ENCODE results near the gene MT1M.

GRCh38 chr16:56610609-56611111, 21.8 kb upstream of the MT1M start:
- TF ChIP-seq CTCF (IDR thresholded peaks at IDR 0.05 in 4 of 5, conservative IDR thresholded peaks at IDR 0.05 in 1 of 5), result no peak
- no peak for TF ChIP-seq POLR2A (IDR thresholded peaks at IDR 0.05)

Data from gastrocnemius medialis (tissue), 4 donors.